Prostate gland (tissue), 2 donors: ENCODE data around the gene TSNAX. TPM values are rescaled to one million over a fixed set of nuclear protein-coding genes. Genes with fewer than 3 reads are reported as not detected.

ENCODE experiments used
- DNase-seq: peaks from one replicate; pipeline ENCODE4 v3.0.0-alpha.2; 2019; ENCODE audit warnings: low spot score
- H3K27ac ChIP-seq, 2 donors: fragments of 200-600 bp; sonication (generic); 2 replicates each; pipeline ENCODE4 v1.5.1; 2017 to 2019
- H3K27me3 ChIP-seq: fragments of 200-600 bp; sonication (generic); replicated peaks from 2 replicates; pipeline ENCODE4 v1.5.1; 2019; ENCODE audit not compliant: insufficient read depth
- H3K36me3 ChIP-seq, 2 donors: fragments of 200-600 bp; sonication (generic); 1 replicate in 1 of 2; 2 replicates in 1 of 2; pipeline versions ENCODE4 v1.5.1 to v1.8.1; 2017 to 2019
- H3K4me1 ChIP-seq: fragments of 200-600 bp; sonication (generic); replicated peaks from 2 replicates; pipeline ENCODE4 v1.5.1; 2019
- H3K4me3 ChIP-seq, 2 donors: fragments of 200-600 bp; sonication (generic); 2 replicates each; pipeline ENCODE4 v1.5.1; 2017 to 2019
- H3K9me3 ChIP-seq: fragments of 200-600 bp; sonication (generic); 2 replicates; pipeline ENCODE4 v1.5.1; 2017
- CTCF ChIP-seq, 4 experiments: fragments of 200-600 bp in 2 of 4; fragments of 450-650 bp in 2 of 4; sonication (generic) in 2 of 4; IDR thresholded peaks; 1 replicate in 3 of 4; 2 replicates in 1 of 4; pipeline ENCODE4 v1.5.1; 2016 to 2019; ENCODE audit warnings: antibody characterized with exemption in 4 of 4, mild to moderate bottlenecking in 2 of 4, moderate library complexity in 2 of 4
- POLR2A ChIP-seq: fragments of 450-650 bp; IDR thresholded peaks from one replicate; pipeline ENCODE4 v1.6.1; 2016; ENCODE audit warnings: antibody characterized with exemption, mild to moderate bottlenecking
- POLR2AphosphoS5 ChIP-seq: sonication (generic); formaldehyde crosslinking; IDR thresholded peaks from one replicate; pipeline ENCODE4 v1.6.1; 2017; ENCODE audit warnings: antibody characterized with exemption
- WGBS: methylation state at CpG from one replicate; pipeline ENCODE4 v1.1.5; 2018; 5-methylcytosine and 5-hydroxymethylcytosine counted together
- intact Hi-C: fragments of 100-400 bp; cut with DNase I; formaldehyde crosslinking; loops from one replicate; pipeline ENCODE4 v1.14.2; 2022
- total RNA-seq, 2 donors: library from RNA; depleted of rRNA; stranded (reverse); fragments of >200 nt; gene quantifications; one replicate each; pipeline ENCODE4 v1.1.0, GENCODE V29; 2016

TSNAX gene
- total RNA-seq, 2 donors from 2014 or later, result 23.5 to 41.2 TPM

- intact Hi-C loops, result no loop called here
- WGBS, result 54% methylated on average over 4 of the region's 4 CpGs
Measured at GRCh38 chr1:231549733-231550447, 21.4 kb downstream of the TSNAX start.

GRCh38 chr1:231550448-231550781 lies 21.9 kb downstream of the TSNAX start:
- 60% methylated on average over 2 of the region's 2 CpGs for WGBS
- Histone ChIP-seq H3K36me3 (no peaks in the 10 kb centered on the region), H3K4me3 (no peak overlapping the region), H3K27ac (no peak overlapping the region), H3K27me3 (no peaks in the 10 kb centered on the region), H3K4me1 (no peaks in the 10 kb centered on the region), H3K9me3 (no peaks in the 10 kb centered on the region)
- TF ChIP-seq POLR2A (no peak), POLR2AphosphoS5 (no peak), CTCF (IDR thresholded peaks at IDR 0.05) (peak in 2 of 4 experiments; percentile 26 to 32)
- no peak for DNase-seq
- intact Hi-C loops, result no loop called here

More at GRCh38 chr1:231549733-231550447, 21.4 kb downstream of the TSNAX start:
- TF ChIP-seq POLR2AphosphoS5 (no peak), CTCF (IDR thresholded peaks at IDR 0.05) (no peak), POLR2A (no peak)
- Histone ChIP-seq H3K36me3 (no peaks in the 10 kb centered on the region), H3K27ac (no peak overlapping the region), H3K9me3 (no peaks in the 10 kb centered on the region), H3K4me1 (no peaks in the 10 kb centered on the region), H3K4me3 (no peak overlapping the region), H3K27me3 (no peaks in the 10 kb centered on the region)
- no peak for DNase-seq

GRCh38 chr1:231553320-231553719 lies 24.9 kb downstream of the TSNAX start:
- Histone ChIP-seq H3K36me3 (no peaks in the 10 kb centered on the region), H3K9me3 (no peaks in the 10 kb centered on the region), H3K27me3 (no peaks in the 10 kb centered on the region), H3K4me3 (no peak overlapping the region), H3K27ac (no peak overlapping the region), H3K4me1 (no peaks in the 10 kb centered on the region)
- no peak for TF ChIP-seq POLR2A
- TF ChIP-seq POLR2AphosphoS5, result no peak
- TF ChIP-seq CTCF (IDR thresholded peaks at IDR 0.05), result no peak
- intact Hi-C loops, result no loop called here
- DNase-seq, result no peak
- 51% methylated on average over 2 of the region's 2 CpGs for WGBS

GRCh38 chr1:231554969-231555368 lies 26.5 kb downstream of the TSNAX start:
- no peaks in the 10 kb centered on the region for H3K9me3 ChIP-seq
- H3K4me3 ChIP-seq, result no peak overlapping the region
- no peak for TF ChIP-seq POLR2AphosphoS5
- TF ChIP-seq POLR2A, result no peak
- TF ChIP-seq CTCF (IDR thresholded peaks at IDR 0.05), result no peak
- 89% methylated on average over 2 of the region's 2 CpGs for WGBS
- DNase-seq, result no peak
- no peak overlapping the region for H3K27ac ChIP-seq
- no peaks in the 10 kb centered on the region for H3K36me3 ChIP-seq
- H3K27me3 ChIP-seq, result no peaks in the 10 kb centered on the region
- no peaks in the 10 kb centered on the region for H3K4me1 ChIP-seq
- intact Hi-C loops, result no loop called here

GRCh38 chr1:231557411-231557810 lies 28.9 kb downstream of the TSNAX start:
- Histone ChIP-seq H3K27ac (no peak overlapping the region), H3K27me3 (no peaks in the 10 kb centered on the region), H3K36me3 (no peaks in the 10 kb centered on the region), H3K4me3 (no peak overlapping the region), H3K4me1 (no peaks in the 10 kb centered on the region), H3K9me3 (no peaks in the 10 kb centered on the region)
- TF ChIP-seq POLR2A (no peak), POLR2AphosphoS5 (no peak), CTCF (IDR thresholded peaks at IDR 0.05) (no peak)
- no peak for DNase-seq
- WGBS, result 94% methylated on average over 1 of the region's 1 CpG
- intact Hi-C loops, result no loop called here
